Keratinocyte (primary cell): Measurements from ENCODE around the gene ATP11A. TPM values are rescaled to one million over a fixed set of nuclear protein-coding genes. Genes with fewer than 3 reads are reported as not detected.

Experiments
- DNase-seq: peaks from one replicate; pipeline ENCODE4 v3.0.0-alpha.2; 2011; ENCODE audit warnings: low read depth, missing footprints, low spot score
- FAIRE-seq: peaks from 2 replicates; lab custom pipeline; 2011; peaks lifted over from hg19 to GRCh38; lab: Jason Lieb, UNC
- H2AFZ ChIP-seq: 2 replicates; pipeline ENCODE4 v1.6.0; 2012; ENCODE audit warnings: low read length, control low read depth, inconsistent platforms; ENCODE audit not compliant: control insufficient read depth
- H3K27ac ChIP-seq: 2 replicates; pipeline ENCODE4 v1.5.1; 2011; ENCODE audit warnings: low read length; ENCODE audit not compliant: control insufficient read depth, insufficient read depth
- H3K27me3 ChIP-seq: 3 replicates; pipeline ENCODE4 v1.6.0; 2011; ENCODE audit warnings: low read length; ENCODE audit not compliant: control insufficient read depth, insufficient read depth; ENCODE audit errors: extremely low read depth
- H3K36me3 ChIP-seq, 2 experiments: 2 replicates in 1 of 2; 3 replicates in 1 of 2; pipeline ENCODE4 v1.5.1; 2011; ENCODE audit warnings: low read length in 2 of 2, mild to moderate bottlenecking in 1 of 2; ENCODE audit not compliant: control insufficient read depth in 2 of 2, insufficient read depth in 2 of 2; ENCODE audit errors: extremely low read depth in 1 of 2
- H3K4me1 ChIP-seq: 3 replicates; pipeline ENCODE4 v1.5.1; 2011; ENCODE audit warnings: low read length; ENCODE audit not compliant: control insufficient read depth, insufficient read depth; ENCODE audit errors: extremely low read depth
- H3K4me2 ChIP-seq: 3 replicates; pipeline ENCODE4 v1.6.0; 2011; ENCODE audit warnings: low read depth, low read length; ENCODE audit not compliant: control insufficient read depth, insufficient read depth; ENCODE audit errors: extremely low read depth
- H3K4me3 ChIP-seq, 3 experiments: fragments of 200-600 bp in 1 of 3; sonication (generic) in 1 of 3; 2 replicates in 2 of 3; 3 replicates in 1 of 3; pipeline ENCODE4 v1.5.1; 2011 to 2016; ENCODE audit warnings: low read length in 3 of 3, mild to moderate bottlenecking in 3 of 3, control low read depth in 2 of 3, inconsistent platforms in 1 of 3, low read depth in 1 of 3, mixed read lengths in 1 of 3, mixed run types in 1 of 3, moderate library complexity in 1 of 3; ENCODE audit not compliant: control insufficient read depth in 2 of 3, insufficient read depth in 2 of 3; ENCODE audit errors: extremely low read depth in 1 of 3
- H3K79me2 ChIP-seq: 2 replicates; pipeline ENCODE4 v1.6.0; 2012; ENCODE audit warnings: low read length; ENCODE audit not compliant: control insufficient read depth, insufficient read depth
- H3K9ac ChIP-seq: 3 replicates; pipeline ENCODE4 v1.6.0; 2011; ENCODE audit warnings: low read length; ENCODE audit not compliant: control insufficient read depth, insufficient read depth; ENCODE audit errors: extremely low read depth
- H3K9me1 ChIP-seq: 3 replicates; pipeline ENCODE4 v1.6.0; 2011; ENCODE audit warnings: low read length; ENCODE audit not compliant: control insufficient read depth, insufficient read depth; ENCODE audit errors: extremely low read depth
- H3K9me3 ChIP-seq: 2 replicates; pipeline ENCODE4 v1.5.1; 2012; ENCODE audit warnings: low read depth, low read length; ENCODE audit not compliant: control insufficient read depth
- H4K20me1 ChIP-seq: 3 replicates; pipeline ENCODE4 v1.6.0; 2011; ENCODE audit warnings: low read length; ENCODE audit not compliant: control insufficient read depth, insufficient read depth; ENCODE audit errors: extremely low read depth
- EZH2 ChIP-seq: IDR thresholded peaks from one replicate; pipeline ENCODE4 v1.6.1; 2012; ENCODE audit warnings: inconsistent platforms, mild to moderate bottlenecking, low read length, moderate library complexity
- dilution Hi-C: fragments of 300-500 bp; cut with MboI; formaldehyde crosslinking; loops from one replicate; pipeline ENCODE4 v1.7.0; 2020; ENCODE audit warnings: low sequenced_read_pairs; ENCODE audit not compliant: extremely low pct_ligation_motif_present
- polyA plus RNA-seq, 5 experiments: library from polyadenylated mRNA; depleted of rRNA in 3 of 5; stranded (reverse) in 3 of 5; stranded (forward) in 1 of 5; unstranded in 1 of 5; fragments of >200 nt; gene quantifications; 1 replicate in 1 of 5; 2 replicates in 3 of 5; 3 replicates in 1 of 5; pipeline versions ENCODE4 v1.2.1 to v1.2.3, GENCODE V29; 2011 to 2012; ENCODE audit warnings: missing spikeins in 2 of 5, low read depth in 1 of 5, low replicate concordance in 1 of 5
- TF ChIP-seq, protein P1 (sequence below), 3 experiments: IDR thresholded peaks in 1 of 3; conservative IDR thresholded peaks in 1 of 3; optimal IDR thresholded peaks in 1 of 3; 2 replicates in 2 of 3; 3 replicates in 1 of 3; pipeline versions ENCODE3 to v1.5.1; 2011; ENCODE audit warnings: low read length in 3 of 3, mild to moderate bottlenecking in 3 of 3, moderate library complexity in 2 of 3, control low read depth in 1 of 3, inconsistent platforms in 1 of 3; ENCODE audit not compliant: insufficient read depth in 2 of 3; ENCODE audit errors: extremely low read depth in 1 of 3

Gene ATP11A
- polyA plus RNA-seq, 1 donor (not counting 4 experiments of a cell fraction or from before 2014, with no cell fraction given): 4.3 TPM

DNA sequence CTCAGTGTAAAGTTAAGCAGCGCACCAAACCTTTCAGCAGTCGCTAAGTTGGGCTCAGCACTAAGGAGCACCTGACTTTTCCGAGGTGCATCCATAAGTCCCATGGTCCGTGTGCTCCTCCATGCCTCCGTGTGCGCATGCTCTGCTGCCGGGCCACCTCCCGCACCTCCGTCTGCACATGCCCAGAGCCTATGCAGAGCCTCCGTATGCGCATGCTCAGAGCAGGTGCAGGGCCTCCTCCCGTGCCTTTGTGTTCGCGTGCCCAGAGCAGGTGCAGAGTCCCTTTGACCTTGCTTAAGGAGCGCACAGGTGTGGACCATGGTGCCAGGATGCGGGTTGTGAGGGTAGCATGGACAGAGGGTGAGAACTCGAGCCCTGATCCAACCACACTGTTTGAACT is 46.0 kb downstream of the ATP11A start:
- no peak overlapping the region for H3K9ac ChIP-seq
- dilution Hi-C loops: no loop called here
- TF ChIP-seq EZH2: no peak
- TF ChIP-seq, protein P1, sequence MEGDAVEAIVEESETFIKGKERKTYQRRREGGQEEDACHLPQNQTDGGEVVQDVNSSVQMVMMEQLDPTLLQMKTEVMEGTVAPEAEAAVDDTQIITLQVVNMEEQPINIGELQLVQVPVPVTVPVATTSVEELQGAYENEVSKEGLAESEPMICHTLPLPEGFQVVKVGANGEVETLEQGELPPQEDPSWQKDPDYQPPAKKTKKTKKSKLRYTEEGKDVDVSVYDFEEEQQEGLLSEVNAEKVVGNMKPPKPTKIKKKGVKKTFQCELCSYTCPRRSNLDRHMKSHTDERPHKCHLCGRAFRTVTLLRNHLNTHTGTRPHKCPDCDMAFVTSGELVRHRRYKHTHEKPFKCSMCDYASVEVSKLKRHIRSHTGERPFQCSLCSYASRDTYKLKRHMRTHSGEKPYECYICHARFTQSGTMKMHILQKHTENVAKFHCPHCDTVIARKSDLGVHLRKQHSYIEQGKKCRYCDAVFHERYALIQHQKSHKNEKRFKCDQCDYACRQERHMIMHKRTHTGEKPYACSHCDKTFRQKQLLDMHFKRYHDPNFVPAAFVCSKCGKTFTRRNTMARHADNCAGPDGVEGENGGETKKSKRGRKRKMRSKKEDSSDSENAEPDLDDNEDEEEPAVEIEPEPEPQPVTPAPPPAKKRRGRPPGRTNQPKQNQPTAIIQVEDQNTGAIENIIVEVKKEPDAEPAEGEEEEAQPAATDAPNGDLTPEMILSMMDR (optimal IDR thresholded peaks at IDR 0.05 in 1 of 3, IDR thresholded peaks at IDR 0.05 in 1 of 3, conservative IDR thresholded peaks at IDR 0.05 in 1 of 3; ENCODE audit: extremely low read depth in 1 of 3, insufficient read depth in 2 of 3, low read length in 3 of 3): no peak
- no peaks in the 10 kb centered on the region for H3K36me3 ChIP-seq
- H3K4me1 ChIP-seq: no peaks in the 10 kb centered on the region
- H3K4me3 ChIP-seq: no peak overlapping the region
- DNase-seq: no peak
- H3K27me3 ChIP-seq: no peaks in the 10 kb centered on the region
- H3K27ac ChIP-seq: no peak overlapping the region
- no peaks in the 10 kb centered on the region for H4K20me1 ChIP-seq
- no peaks in the 10 kb centered on the region for H3K9me1 ChIP-seq
- no peak overlapping the region for H2AFZ ChIP-seq
- H3K9me3 ChIP-seq: no peaks in the 10 kb centered on the region
- no peak for FAIRE-seq
- H3K4me2 ChIP-seq: no peak overlapping the region
- peaks cover 6% of the 10 kb centered on the region for H3K79me2 ChIP-seq

DNA sequence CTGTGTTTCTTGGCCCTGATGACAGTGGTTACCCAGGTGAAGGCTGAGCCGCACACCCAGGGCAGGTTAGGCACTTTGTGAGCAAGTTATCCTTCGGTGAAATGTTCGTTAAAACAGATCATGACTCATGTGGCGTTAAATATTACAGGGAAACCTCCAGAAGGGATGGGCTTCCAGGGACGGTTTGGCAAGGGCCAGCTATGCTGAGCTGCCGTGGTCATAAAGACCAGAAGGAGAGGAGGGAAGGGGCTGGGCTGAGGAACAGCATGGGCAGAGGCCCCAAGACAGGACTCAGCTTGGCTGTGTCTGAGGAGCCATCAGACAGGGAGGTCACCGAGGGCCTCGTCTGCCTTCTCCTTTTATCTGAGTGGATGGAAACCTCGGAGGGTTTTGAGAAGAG is 47.5 kb downstream of the ATP11A start:
- H3K36me3 ChIP-seq: no peaks in the 10 kb centered on the region
- no peaks in the 10 kb centered on the region for H4K20me1 ChIP-seq
- no peak for DNase-seq
- H2AFZ ChIP-seq: no peak overlapping the region
- FAIRE-seq: no peak
- peaks cover 4% of the 10 kb centered on the region for H3K79me2 ChIP-seq
- H3K4me3 ChIP-seq: no peak overlapping the region
- no peak overlapping the region for H3K4me2 ChIP-seq
- no peaks in the 10 kb centered on the region for H3K9me1 ChIP-seq
- H3K27me3 ChIP-seq: no peaks in the 10 kb centered on the region
- dilution Hi-C loops: no loop called here
- no peaks in the 10 kb centered on the region for H3K9me3 ChIP-seq
- H3K9ac ChIP-seq: no peak overlapping the region
- no peak overlapping the region for H3K27ac ChIP-seq
- no peaks in the 10 kb centered on the region for H3K4me1 ChIP-seq
- TF ChIP-seq EZH2: no peak
- TF ChIP-seq, protein P1 (optimal IDR thresholded peaks at IDR 0.05 in 1 of 3, IDR thresholded peaks at IDR 0.05 in 1 of 3, conservative IDR thresholded peaks at IDR 0.05 in 1 of 3; ENCODE audit: extremely low read depth in 1 of 3, insufficient read depth in 2 of 3, low read length in 3 of 3): no peak
